H9 (cell line): ENCODE data around the gene LETM1. TPM values are rescaled to one million over a fixed set of nuclear protein-coding genes. Genes with fewer than 3 reads are reported as not detected.

Source experiments
- DNase-seq: peaks from one replicate; pipeline ENCODE4 v3.0.0-alpha.2; 2017
- H2AFZ ChIP-seq: one replicate; pipeline ENCODE4 v1.6.1; 2013; ENCODE audit warnings: mild to moderate bottlenecking, low read length, control low read depth, moderate library complexity
- H2AK5ac ChIP-seq: 2 replicates; pipeline ENCODE4 v1.6.1; 2013; ENCODE audit warnings: low read length, control low read depth, mixed read lengths; ENCODE audit not compliant: insufficient read length
- H2BK120ac ChIP-seq: one replicate; pipeline ENCODE4 v1.6.1; 2013; ENCODE audit warnings: low read depth, mild to moderate bottlenecking, low read length, control low read depth, inconsistent platforms; ENCODE audit not compliant: poor library complexity, severe bottlenecking
- H2BK12ac ChIP-seq: 2 replicates; pipeline ENCODE4 v1.6.1; 2013; ENCODE audit warnings: low read length, control low read depth, mixed read lengths, low read depth; ENCODE audit not compliant: insufficient read length
- H2BK15ac ChIP-seq: 2 replicates; pipeline ENCODE4 v1.6.1; 2013; ENCODE audit warnings: low read depth, low read length, control low read depth
- H2BK20ac ChIP-seq: one replicate; pipeline ENCODE4 v1.6.1; 2013; ENCODE audit warnings: low read depth, mild to moderate bottlenecking, low read length, control low read depth, inconsistent platforms; ENCODE audit not compliant: poor library complexity, severe bottlenecking
- H2BK5ac ChIP-seq: 2 replicates; pipeline ENCODE4 v1.6.1; 2013; ENCODE audit warnings: low read length, control low read depth, mixed read lengths; ENCODE audit not compliant: insufficient read length
- H3K14ac ChIP-seq: 2 replicates; pipeline ENCODE4 v1.6.1; 2013; ENCODE audit warnings: low read length, control low read depth; ENCODE audit not compliant: insufficient read depth
- H3K18ac ChIP-seq: 2 replicates; pipeline ENCODE4 v1.6.1; 2013; ENCODE audit warnings: low read depth, mild to moderate bottlenecking, mixed read lengths, low read length, control low read depth; ENCODE audit not compliant: insufficient read length
- H3K23ac ChIP-seq: 2 replicates; pipeline ENCODE4 v1.6.1; 2013; ENCODE audit warnings: low read length, control low read depth, mixed read lengths, low read depth; ENCODE audit not compliant: insufficient read length
- H3K23me2 ChIP-seq: 2 replicates; pipeline ENCODE4 v1.6.1; 2013; ENCODE audit warnings: low read depth, mild to moderate bottlenecking, mixed read lengths, low read length, control low read depth; ENCODE audit not compliant: insufficient read length, poor library complexity, severe bottlenecking
- H3K27ac ChIP-seq: 2 replicates; pipeline ENCODE4 v1.5.1; 2013; ENCODE audit warnings: low read length, control low read depth, mixed read lengths, low read depth; ENCODE audit not compliant: insufficient read length
- H3K27me3 ChIP-seq: 2 replicates; pipeline ENCODE4 v1.6.1; 2013; ENCODE audit warnings: low read length, control low read depth, inconsistent platforms; ENCODE audit not compliant: insufficient read depth
- H3K4ac ChIP-seq: 2 replicates; pipeline ENCODE4 v1.6.1; 2013; ENCODE audit warnings: low read depth, mild to moderate bottlenecking, control low read depth, inconsistent platforms, low read length, moderate library complexity
- H3K4me1 ChIP-seq: 2 replicates; pipeline ENCODE4 v1.6.1; 2013; ENCODE audit warnings: low read length, control low read depth, inconsistent platforms; ENCODE audit not compliant: insufficient read depth
- H3K4me2 ChIP-seq: 2 replicates; pipeline ENCODE4 v1.6.1; 2013; ENCODE audit warnings: low read length, control low read depth, mixed read lengths; ENCODE audit not compliant: insufficient read length, insufficient read depth
- H3K56ac ChIP-seq: 2 replicates; pipeline ENCODE4 v1.6.1; 2013; ENCODE audit warnings: low read depth, mild to moderate bottlenecking, mixed read lengths, low read length, control low read depth; ENCODE audit not compliant: insufficient read length
- H3K79me1 ChIP-seq: 2 replicates; pipeline ENCODE4 v1.6.1; 2013; ENCODE audit warnings: low read depth, mild to moderate bottlenecking, moderate library complexity, low read length, control low read depth, inconsistent platforms; ENCODE audit not compliant: insufficient read depth, poor library complexity, severe bottlenecking
- H3K79me2 ChIP-seq: 2 replicates; pipeline ENCODE4 v1.6.1; 2013; ENCODE audit warnings: low read length, control low read depth, inconsistent platforms; ENCODE audit not compliant: insufficient read depth
- H3K9ac ChIP-seq: 2 replicates; pipeline ENCODE4 v1.6.1; 2013; ENCODE audit warnings: low read length, control low read depth, mixed read lengths; ENCODE audit not compliant: insufficient read length; ENCODE audit errors: extremely low read depth
- H3K9me3 ChIP-seq: one replicate; pipeline ENCODE4 v1.6.1; 2013; ENCODE audit warnings: low read depth, low read length, inconsistent platforms; ENCODE audit not compliant: control insufficient read depth
- H3T11ph ChIP-seq: one replicate; pipeline ENCODE4 v1.6.1; 2013; ENCODE audit warnings: mild to moderate bottlenecking, low read length, control low read depth, inconsistent platforms
- H4K20me1 ChIP-seq: one replicate; pipeline ENCODE4 v1.6.1; 2013; ENCODE audit not compliant: control insufficient read depth, insufficient read length, insufficient read depth
- H4K5ac ChIP-seq: 2 replicates; pipeline ENCODE4 v1.6.1; 2013; ENCODE audit warnings: low read depth, mild to moderate bottlenecking, mixed read lengths, low read length, control low read depth; ENCODE audit not compliant: insufficient read length
- H4K8ac ChIP-seq: replicated peaks from 2 replicates; pipeline ENCODE4 v1.6.1; 2013; ENCODE audit warnings: low read length, control low read depth, mixed read lengths, low read depth; ENCODE audit not compliant: insufficient read length
- H4K91ac ChIP-seq: 2 replicates; pipeline ENCODE4 v1.6.1; 2013; ENCODE audit warnings: low read depth, mild to moderate bottlenecking, moderate library complexity, mixed read lengths, low read length, control low read depth; ENCODE audit not compliant: insufficient read length
- H3K27ac Mint-ChIP-seq, 3 experiments: 2 replicates in 2 of 3; 3 replicates in 1 of 3; pipeline ENCODE4 v1.8.0; 2020 to 2021; ENCODE audit warnings: mixed read lengths in 3 of 3, mild to moderate bottlenecking in 1 of 3, moderate library complexity in 1 of 3
- H3K27me3 Mint-ChIP-seq: 2 replicates; pipeline ENCODE4 v1.8.0; 2021; ENCODE audit warnings: low read depth, mild to moderate bottlenecking, moderate library complexity, mixed read lengths
- H3K36me3 Mint-ChIP-seq, 3 experiments: 2 replicates in 2 of 3; 3 replicates in 1 of 3; pipeline ENCODE4 v1.8.0; 2020 to 2021; ENCODE audit warnings: low read depth in 3 of 3, mixed read lengths in 3 of 3; ENCODE audit not compliant: insufficient read depth in 1 of 3
- H3K4me1 Mint-ChIP-seq, 2 experiments: 2 replicates each; pipeline ENCODE4 v1.8.0; 2020; ENCODE audit warnings: mixed read lengths in 2 of 2
- H3K4me3 Mint-ChIP-seq, 2 experiments: 2 replicates in 1 of 2; 3 replicates in 1 of 2; pipeline ENCODE4 v1.8.0; 2020 to 2021; ENCODE audit warnings: mild to moderate bottlenecking in 2 of 2, mixed read lengths in 2 of 2, moderate library complexity in 1 of 2
- H3K9me3 Mint-ChIP-seq, 2 experiments: 2 replicates in 1 of 2; 3 replicates in 1 of 2; pipeline ENCODE4 v1.8.0; 2020; ENCODE audit warnings: mild to moderate bottlenecking in 2 of 2, mixed read lengths in 2 of 2, moderate library complexity in 1 of 2
- total RNA-seq: library from RNA; stranded (reverse); gene quantifications from 2 replicates; pipeline ENCODE4 v1.2.1, GENCODE V29; 2021
- TF ChIP-seq, protein P1 (sequence below): fragments of 200-600 bp; sonication (generic); conservative IDR thresholded peaks from 3 replicates; pipeline ENCODE4 v1.8.0; 2021; ENCODE audit warnings: antibody characterized with exemption, mild to moderate bottlenecking

Gene LETM1
- total RNA-seq, 1 experiment from 2014 or later = 43.4 TPM

- H3K36me3 Mint-ChIP-seq = peaks cover 28 to 49% (median 45%) of the 10 kb centered on the region in 3 experiments; a peak in 6 of 7 replicates
- H4K20me1 ChIP-seq = no peaks in the 10 kb centered on the region
- H3K27ac ChIP-seq = no peak overlapping the region
Observed at GRCh38 chr4:1900087-1900433, 44.1 kb upstream of the LETM1 start.

More at GRCh38 chr4:1900087-1900433, 44.1 kb upstream of the LETM1 start:
- H3K23ac ChIP-seq = no peak overlapping the region
- no peak for DNase-seq
- no peak overlapping the region for H3K56ac ChIP-seq
- Mint-ChIP-seq H3K27me3 (peaks cover 1% of the 10 kb centered on the region; the same call in 1 of the 2 replicates), H3K9me3 (no peaks in the 10 kb centered on the region), H3K4me1 (peaks cover 5 to 10% of the 10 kb centered on the region in 2 experiments), H3K27ac (no peak overlapping the region), H3K4me3 (no peak overlapping the region)
- H3K18ac ChIP-seq = no peak overlapping the region
- H3K9me3 ChIP-seq = no peaks in the 10 kb centered on the region
- no peak overlapping the region for H3K4me2 ChIP-seq
- H3K79me2 ChIP-seq = peaks cover 10% of the 10 kb centered on the region; the same call in 1 of the 2 replicates
- H2BK5ac ChIP-seq = no peak overlapping the region
- no peak overlapping the region for H4K8ac ChIP-seq
- H2AK5ac ChIP-seq = no peak overlapping the region
- H4K91ac ChIP-seq = no peak overlapping the region
- no peak overlapping the region for H4K5ac ChIP-seq
- H3K23me2 ChIP-seq = no peaks in the 10 kb centered on the region
- H3K9ac ChIP-seq = no peak overlapping the region
- H2BK20ac ChIP-seq = no peak overlapping the region
- no peaks in the 10 kb centered on the region for H3K27me3 ChIP-seq
- no peak overlapping the region for H2AFZ ChIP-seq
- no peak overlapping the region for H3K14ac ChIP-seq
- H2BK120ac ChIP-seq = no peak overlapping the region
- H2BK12ac ChIP-seq = no peak overlapping the region
- no peak overlapping the region for H3T11ph ChIP-seq
- no peak overlapping the region for H3K4ac ChIP-seq
- H2BK15ac ChIP-seq = no peak overlapping the region
- H3K4me1 ChIP-seq = no peaks in the 10 kb centered on the region
- peaks cover 3% of the 10 kb centered on the region for H3K79me1 ChIP-seq
- TF ChIP-seq, protein P1, sequence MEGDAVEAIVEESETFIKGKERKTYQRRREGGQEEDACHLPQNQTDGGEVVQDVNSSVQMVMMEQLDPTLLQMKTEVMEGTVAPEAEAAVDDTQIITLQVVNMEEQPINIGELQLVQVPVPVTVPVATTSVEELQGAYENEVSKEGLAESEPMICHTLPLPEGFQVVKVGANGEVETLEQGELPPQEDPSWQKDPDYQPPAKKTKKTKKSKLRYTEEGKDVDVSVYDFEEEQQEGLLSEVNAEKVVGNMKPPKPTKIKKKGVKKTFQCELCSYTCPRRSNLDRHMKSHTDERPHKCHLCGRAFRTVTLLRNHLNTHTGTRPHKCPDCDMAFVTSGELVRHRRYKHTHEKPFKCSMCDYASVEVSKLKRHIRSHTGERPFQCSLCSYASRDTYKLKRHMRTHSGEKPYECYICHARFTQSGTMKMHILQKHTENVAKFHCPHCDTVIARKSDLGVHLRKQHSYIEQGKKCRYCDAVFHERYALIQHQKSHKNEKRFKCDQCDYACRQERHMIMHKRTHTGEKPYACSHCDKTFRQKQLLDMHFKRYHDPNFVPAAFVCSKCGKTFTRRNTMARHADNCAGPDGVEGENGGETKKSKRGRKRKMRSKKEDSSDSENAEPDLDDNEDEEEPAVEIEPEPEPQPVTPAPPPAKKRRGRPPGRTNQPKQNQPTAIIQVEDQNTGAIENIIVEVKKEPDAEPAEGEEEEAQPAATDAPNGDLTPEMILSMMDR = no peak
